HepG2 (cell line): ENCODE data around the gene NFIC. TPM values are rescaled to one million over a fixed set of nuclear protein-coding genes. Genes with fewer than 3 reads are reported as not detected.
A peak's percentile ranks its signal among the peaks of the same experiment; 100 is the strongest.

ENCODE experiments used
- ATAC-seq: fragments of 200-7000 bp; cut with Tn5 transposase; 3 replicates; pipeline ENCODE4 v1.9.1; 2020; ENCODE audit warnings: mild to moderate bottlenecking, moderate library complexity
- BruUV-seq: library from RNA; stranded (reverse); fragments of 400-500 nt; replicated peaks from 2 replicates; lab custom pipeline; 2021; lab: Mats Ljungman, UMichigan
- CTCF ChIA-PET: fragments of 300-600 bp; formaldehyde crosslinking; extraction: SDS; loops from one replicate; lab custom pipeline; 2021; ENCODE audit warnings: low total read pairs, inconsistent platforms, low intra/inter-chr PET ratio; lab: Yijun Ruan, JAX
- POLR2A ChIA-PET: fragments of 350-600 bp; sonication (Branson Sonifier 250); formaldehyde crosslinking; loops from one replicate; lab custom pipeline; 2020; ENCODE audit warnings: antibody characterized with exemption, inconsistent platforms; lab: Yijun Ruan, JAX
- DNase-seq: peaks from one replicate; pipeline ENCODE4 v3.0.0-alpha.2; 2015; ENCODE audit warnings: low spot score
- FAIRE-seq: peaks from 3 replicates; lab custom pipeline; 2011; peaks lifted over from hg19 to GRCh38; lab: Jason Lieb, UNC
- H2AFZ ChIP-seq: one replicate; pipeline ENCODE4 v1.6.1; 2011; ENCODE audit warnings: low read length, inconsistent platforms
- H3K27ac ChIP-seq: fragments of 300-600 bp; 3 replicates; pipeline ENCODE4 v1.8.0; 2011; ENCODE audit warnings: mixed run types, mild to moderate bottlenecking, mixed read lengths, low read length, inconsistent platforms; ENCODE audit not compliant: insufficient read depth; ENCODE audit errors: extremely low read length
- H3K27me3 ChIP-seq, 2 experiments: fragments of 200-600 bp in 1 of 2; 2 replicates in 1 of 2; 3 replicates in 1 of 2; pipeline versions ENCODE4 v1.6.0 to v1.8.0; 2011; ENCODE audit warnings: low read length in 2 of 2, mild to moderate bottlenecking in 2 of 2, moderate library complexity in 2 of 2, inconsistent platforms in 1 of 2; ENCODE audit not compliant: insufficient read depth in 2 of 2, control insufficient read depth in 1 of 2
- H3K36me3 ChIP-seq, 2 experiments: fragments of 200-600 bp in 1 of 2; replicated peaks in 1 of 2; 2 replicates in 1 of 2; 3 replicates in 1 of 2; pipeline versions ENCODE4 v1.5.1 to v1.8.0; 2011; ENCODE audit warnings: low read length in 2 of 2, inconsistent platforms in 1 of 2; ENCODE audit not compliant: insufficient read depth in 2 of 2, control insufficient read depth in 1 of 2
- H3K4me1 ChIP-seq: 2 replicates; pipeline ENCODE4 v1.5.1; 2012; ENCODE audit warnings: low read length, inconsistent platforms; ENCODE audit not compliant: insufficient read depth
- H3K4me2 ChIP-seq: 2 replicates; pipeline ENCODE4 v1.6.0; 2011; ENCODE audit warnings: low read depth, low read length, inconsistent platforms
- H3K4me3 ChIP-seq, 3 experiments: fragments of 200-600 bp in 1 of 3; sonication (generic), shearing (Covaris generic) in 1 of 3; replicated peaks in 1 of 3; 2 replicates each; pipeline ENCODE4 v1.5.1; 2011 to 2016; ENCODE audit warnings: low read length in 3 of 3, inconsistent platforms in 2 of 3, low read depth in 2 of 3, mild to moderate bottlenecking in 2 of 3, control low read depth in 1 of 3, mixed read lengths in 1 of 3; ENCODE audit not compliant: insufficient read depth in 1 of 3
- H3K79me2 ChIP-seq: one replicate; pipeline ENCODE4 v1.6.1; 2011; ENCODE audit warnings: low read length, inconsistent platforms; ENCODE audit not compliant: insufficient read depth
- H3K9ac ChIP-seq: 2 replicates; pipeline ENCODE4 v1.6.0; 2011; ENCODE audit warnings: mild to moderate bottlenecking, low read depth, low read length, inconsistent platforms; ENCODE audit not compliant: insufficient read depth
- H3K9me3 ChIP-seq: 2 replicates; pipeline ENCODE4 v1.5.1; 2012; ENCODE audit warnings: mild to moderate bottlenecking, low read length
- H4K20me1 ChIP-seq: 2 replicates; pipeline ENCODE4 v1.6.0; 2011; ENCODE audit warnings: inconsistent platforms, mild to moderate bottlenecking, low read length, moderate library complexity; ENCODE audit not compliant: insufficient read depth
- FOSL2 ChIP-seq: sonication (generic); formaldehyde crosslinking; IDR thresholded peaks from 2 replicates; pipeline ENCODE4 v1.4.0; 2020; ENCODE audit warnings: missing genetic modification reagents
- GPN1 ChIP-seq: sonication (generic); formaldehyde crosslinking; IDR thresholded peaks from 2 replicates; pipeline ENCODE4 v1.5.1; 2020; ENCODE audit warnings: missing genetic modification reagents, borderline replicate concordance
- KAT8 ChIP-seq: IDR thresholded peaks from 2 replicates; pipeline ENCODE4 v1.6.1; 2016; ENCODE audit warnings: missing genetic modification reagents, missing compliant biosample characterization
- MED8 ChIP-seq: sonication (generic); formaldehyde crosslinking; IDR thresholded peaks from 2 replicates; pipeline ENCODE4 v1.8.1; 2023; ENCODE audit warnings: mild to moderate bottlenecking, missing genetic modification reagents; ENCODE audit not compliant: insufficient replicate concordance
- SAP130 ChIP-seq: IDR thresholded peaks from 2 replicates; pipeline ENCODE4 v1.6.1; 2016; ENCODE audit warnings: low read depth
- TFE3 ChIP-seq: IDR thresholded peaks from 2 replicates; pipeline ENCODE4 v1.6.1; 2016
- ZBTB21 ChIP-seq: sonication (generic); formaldehyde crosslinking; IDR thresholded peaks from 2 replicates; pipeline ENCODE4 v1.4.0; 2020; ENCODE audit warnings: missing genetic modification reagents
- ZNF180 ChIP-seq: sonication (generic); formaldehyde crosslinking; IDR thresholded peaks from 2 replicates; pipeline ENCODE4 v1.4.0; 2020; ENCODE audit warnings: low read depth, missing genetic modification reagents, borderline replicate concordance
- ZNF281 ChIP-seq: sonication (generic); formaldehyde crosslinking; IDR thresholded peaks from 2 replicates; pipeline ENCODE4 v1.4.0; 2020; ENCODE audit warnings: missing genetic modification reagents, borderline replicate concordance
- ZSCAN22 ChIP-seq: sonication (generic); formaldehyde crosslinking; IDR thresholded peaks from 2 replicates; pipeline ENCODE4 v1.4.0; 2020; ENCODE audit warnings: mild to moderate bottlenecking, missing genetic modification reagents
- WGBS: methylation state at CpG from one replicate; pipeline ENCODE4 v1.1.6; 2017; ENCODE audit warnings: low lambda C conversion rate; 5-methylcytosine and 5-hydroxymethylcytosine counted together
- in situ Hi-C: cut with HindIII; loops from 2 replicates; pipeline ENCODE4 v1.10.0; 2017; ENCODE audit warnings: low pct_unique_long_range_greater_than_20kb; ENCODE audit not compliant: extremely low pct_ligation_motif_present
- intact Hi-C: fragments of 100-400 bp; cut with micrococcal nuclease; formaldehyde crosslinking; loops from one replicate; pipeline ENCODE4 v1.10.0; 2022; ENCODE audit not compliant: unreplicated experiment
- polyA plus RNA-seq, 8 experiments: library from polyadenylated mRNA; depleted of rRNA in 3 of 8; stranded (reverse) in 7 of 8; unstranded in 1 of 8; fragments of >200 nt; fragmentation: Illumina TruSeq in 4 of 8; extraction: Trizol in 4 of 8; gene quantifications; 2 replicates each; pipeline versions ENCODE4 v1.2.1 to v1.2.3, GENCODE V29; 2011 to 2016; ENCODE audit warnings: low read depth in 4 of 8, missing spikeins in 1 of 8, mixed read lengths in 1 of 8; ENCODE audit not compliant: insufficient read depth in 1 of 8
- total RNA-seq, 5 experiments: library from RNA; depleted of rRNA; stranded (reverse); fragments of >200 nt; fragmentation: Illumina TruSeq; extraction: Trizol; gene quantifications; 2 replicates each; pipeline ENCODE4 v1.2.3, GENCODE V29; 2016; ENCODE audit warnings: low read depth in 1 of 5

NFIC gene
- total and polyA plus RNA-seq, 2 of the 13 experiments (the other 11 are each of a cell fraction or from before 2014, with no cell fraction given), result 1.3 to 2.5 TPM

- DNase-seq (peak; percentile 39), ATAC-seq (peak; percentile 35), FAIRE-seq (no peak)
- Histone ChIP-seq H3K36me3 (peaks cover 6 to 24% of the 10 kb centered on the region in 2 experiments; a peak in 4 of 5 replicates), H2AFZ (no peak overlapping the region), H3K4me3 (no peak overlapping the region), H3K79me2 (no peaks in the 10 kb centered on the region), H4K20me1 (0 out of 2 replicates have a peak, but pooled peaks cover 2% of the 10 kb centered on the region), H3K27me3 (no peaks in the 10 kb centered on the region), H3K27ac (peak overlapping the region; percentile 21), H3K4me2 (no peak overlapping the region), H3K4me1 (peaks cover 16% of the 10 kb centered on the region), H3K9me3 (no peaks in the 10 kb centered on the region), H3K9ac (no peak overlapping the region)
- BruUV-seq, result no TSS peak
- in situ Hi-C loops, result no loop called here
- WGBS, result 78% methylated on average over 12 of the region's 12 CpGs
- ChIA-PET POLR2A (no interaction called here), CTCF (no interaction called here)
- intact Hi-C loops, result no loop called here
- no peak for TF ChIP-seq GPN1 (CRISPR knock-in tag)
- TF ChIP-seq ZSCAN22 (CRISPR knock-in tag), result no peak
- TF ChIP-seq ZNF180 (CRISPR knock-in tag), result no peak
- no peak for TF ChIP-seq KAT8 (CRISPR knock-in tag)
- TF ChIP-seq TFE3, result 0 out of 2 replicates have a peak, but pooled peaks have one; percentile 5
- TF ChIP-seq SAP130, result no peak
- TF ChIP-seq ZNF281 (CRISPR knock-in tag), result no peak
- no peak for TF ChIP-seq MED8 (CRISPR knock-in tag)
- peak; percentile 41; the same call in 1 of the 2 replicates for TF ChIP-seq FOSL2 (CRISPR knock-in tag)
- TF ChIP-seq ZBTB21 (CRISPR knock-in tag), result peak; percentile 78; the same call in 1 of the 2 replicates
These were observed 84.5 kb downstream of the NFIC start for GRCh38 chr19:3450796-3451411.
